ENCODE measurements around the gene ANO10. TPM values are rescaled to one million over a fixed set of nuclear protein-coding genes. Genes with fewer than 3 reads are reported as not detected.

Gene ANO10
- total and polyA plus RNA-seq, 2 of the 8 experiments (the other 6 are each of a cell fraction or from before 2014, with no cell fraction given) = 38.0 to 53.2 TPM

DNA sequence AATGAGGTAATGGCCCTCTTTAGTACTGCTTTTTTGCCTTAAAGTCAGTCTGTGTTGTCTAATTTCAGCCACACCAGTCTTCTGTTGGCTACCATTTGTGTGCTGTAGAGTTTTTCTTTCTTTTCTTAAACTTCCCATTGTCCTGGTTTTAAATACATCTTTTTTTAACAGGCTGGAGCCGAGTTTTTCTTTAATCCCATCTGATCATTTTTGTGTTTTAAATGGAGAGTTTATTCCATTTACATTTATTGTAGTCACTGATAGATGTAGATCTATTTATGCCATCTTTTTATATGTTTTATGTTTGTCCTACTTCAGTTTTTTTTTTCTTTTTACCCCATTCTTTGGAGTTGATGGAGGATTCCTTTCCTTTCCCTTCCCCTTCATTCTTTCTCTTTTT lies 286.0 kb downstream of the ANO10 start (continued):
- TF ChIP-seq, protein P1, sequence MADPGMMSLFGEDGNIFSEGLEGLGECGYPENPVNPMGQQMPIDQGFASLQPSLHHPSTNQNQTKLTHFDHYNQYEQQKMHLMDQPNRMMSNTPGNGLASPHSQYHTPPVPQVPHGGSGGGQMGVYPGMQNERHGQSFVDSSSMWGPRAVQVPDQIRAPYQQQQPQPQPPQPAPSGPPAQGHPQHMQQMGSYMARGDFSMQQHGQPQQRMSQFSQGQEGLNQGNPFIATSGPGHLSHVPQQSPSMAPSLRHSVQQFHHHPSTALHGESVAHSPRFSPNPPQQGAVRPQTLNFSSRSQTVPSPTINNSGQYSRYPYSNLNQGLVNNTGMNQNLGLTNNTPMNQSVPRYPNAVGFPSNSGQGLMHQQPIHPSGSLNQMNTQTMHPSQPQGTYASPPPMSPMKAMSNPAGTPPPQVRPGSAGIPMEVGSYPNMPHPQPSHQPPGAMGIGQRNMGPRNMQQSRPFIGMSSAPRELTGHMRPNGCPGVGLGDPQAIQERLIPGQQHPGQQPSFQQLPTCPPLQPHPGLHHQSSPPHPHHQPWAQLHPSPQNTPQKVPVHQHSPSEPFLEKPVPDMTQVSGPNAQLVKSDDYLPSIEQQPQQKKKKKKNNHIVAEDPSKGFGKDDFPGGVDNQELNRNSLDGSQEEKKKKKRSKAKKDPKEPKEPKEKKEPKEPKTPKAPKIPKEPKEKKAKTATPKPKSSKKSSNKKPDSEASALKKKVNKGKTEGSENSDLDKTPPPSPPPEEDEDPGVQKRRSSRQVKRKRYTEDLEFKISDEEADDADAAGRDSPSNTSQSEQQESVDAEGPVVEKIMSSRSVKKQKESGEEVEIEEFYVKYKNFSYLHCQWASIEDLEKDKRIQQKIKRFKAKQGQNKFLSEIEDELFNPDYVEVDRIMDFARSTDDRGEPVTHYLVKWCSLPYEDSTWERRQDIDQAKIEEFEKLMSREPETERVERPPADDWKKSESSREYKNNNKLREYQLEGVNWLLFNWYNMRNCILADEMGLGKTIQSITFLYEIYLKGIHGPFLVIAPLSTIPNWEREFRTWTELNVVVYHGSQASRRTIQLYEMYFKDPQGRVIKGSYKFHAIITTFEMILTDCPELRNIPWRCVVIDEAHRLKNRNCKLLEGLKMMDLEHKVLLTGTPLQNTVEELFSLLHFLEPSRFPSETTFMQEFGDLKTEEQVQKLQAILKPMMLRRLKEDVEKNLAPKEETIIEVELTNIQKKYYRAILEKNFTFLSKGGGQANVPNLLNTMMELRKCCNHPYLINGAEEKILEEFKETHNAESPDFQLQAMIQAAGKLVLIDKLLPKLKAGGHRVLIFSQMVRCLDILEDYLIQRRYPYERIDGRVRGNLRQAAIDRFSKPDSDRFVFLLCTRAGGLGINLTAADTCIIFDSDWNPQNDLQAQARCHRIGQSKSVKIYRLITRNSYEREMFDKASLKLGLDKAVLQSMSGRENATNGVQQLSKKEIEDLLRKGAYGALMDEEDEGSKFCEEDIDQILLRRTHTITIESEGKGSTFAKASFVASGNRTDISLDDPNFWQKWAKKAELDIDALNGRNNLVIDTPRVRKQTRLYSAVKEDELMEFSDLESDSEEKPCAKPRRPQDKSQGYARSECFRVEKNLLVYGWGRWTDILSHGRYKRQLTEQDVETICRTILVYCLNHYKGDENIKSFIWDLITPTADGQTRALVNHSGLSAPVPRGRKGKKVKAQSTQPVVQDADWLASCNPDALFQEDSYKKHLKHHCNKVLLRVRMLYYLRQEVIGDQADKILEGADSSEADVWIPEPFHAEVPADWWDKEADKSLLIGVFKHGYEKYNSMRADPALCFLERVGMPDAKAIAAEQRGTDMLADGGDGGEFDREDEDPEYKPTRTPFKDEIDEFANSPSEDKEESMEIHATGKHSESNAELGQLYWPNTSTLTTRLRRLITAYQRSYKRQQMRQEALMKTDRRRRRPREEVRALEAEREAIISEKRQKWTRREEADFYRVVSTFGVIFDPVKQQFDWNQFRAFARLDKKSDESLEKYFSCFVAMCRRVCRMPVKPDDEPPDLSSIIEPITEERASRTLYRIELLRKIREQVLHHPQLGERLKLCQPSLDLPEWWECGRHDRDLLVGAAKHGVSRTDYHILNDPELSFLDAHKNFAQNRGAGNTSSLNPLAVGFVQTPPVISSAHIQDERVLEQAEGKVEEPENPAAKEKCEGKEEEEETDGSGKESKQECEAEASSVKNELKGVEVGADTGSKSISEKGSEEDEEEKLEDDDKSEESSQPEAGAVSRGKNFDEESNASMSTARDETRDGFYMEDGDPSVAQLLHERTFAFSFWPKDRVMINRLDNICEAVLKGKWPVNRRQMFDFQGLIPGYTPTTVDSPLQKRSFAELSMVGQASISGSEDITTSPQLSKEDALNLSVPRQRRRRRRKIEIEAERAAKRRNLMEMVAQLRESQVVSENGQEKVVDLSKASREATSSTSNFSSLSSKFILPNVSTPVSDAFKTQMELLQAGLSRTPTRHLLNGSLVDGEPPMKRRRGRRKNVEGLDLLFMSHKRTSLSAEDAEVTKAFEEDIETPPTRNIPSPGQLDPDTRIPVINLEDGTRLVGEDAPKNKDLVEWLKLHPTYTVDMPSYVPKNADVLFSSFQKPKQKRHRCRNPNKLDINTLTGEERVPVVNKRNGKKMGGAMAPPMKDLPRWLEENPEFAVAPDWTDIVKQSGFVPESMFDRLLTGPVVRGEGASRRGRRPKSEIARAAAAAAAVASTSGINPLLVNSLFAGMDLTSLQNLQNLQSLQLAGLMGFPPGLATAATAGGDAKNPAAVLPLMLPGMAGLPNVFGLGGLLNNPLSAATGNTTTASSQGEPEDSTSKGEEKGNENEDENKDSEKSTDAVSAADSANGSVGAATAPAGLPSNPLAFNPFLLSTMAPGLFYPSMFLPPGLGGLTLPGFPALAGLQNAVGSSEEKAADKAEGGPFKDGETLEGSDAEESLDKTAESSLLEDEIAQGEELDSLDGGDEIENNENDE (IDR thresholded peaks at IDR 0.05; ENCODE audit: insufficient replicate concordance, low read length) = no peak
- TF ChIP-seq SP2 (IDR thresholded peaks at IDR 0.05; ENCODE audit: low read length) = no peak

Data from H1 (cell line).